GM21381 (cell line): ENCODE results near the gene RNF19B.
"Not testable (repeated sequence)": the region's sequence is repeated elsewhere in the genome, so short reads cannot be mapped to it uniquely, and the experiment has no call there.

Source experiments
- ATAC-seq: cut with Tn5 transposase; IDR thresholded peaks from one replicate; pipeline ENCODE4 v1.9.1; 2021; ENCODE audit warnings: mild to moderate bottlenecking, moderate library complexity; ENCODE audit not compliant: unreplicated experiment

The RNF19B gene

DNA sequence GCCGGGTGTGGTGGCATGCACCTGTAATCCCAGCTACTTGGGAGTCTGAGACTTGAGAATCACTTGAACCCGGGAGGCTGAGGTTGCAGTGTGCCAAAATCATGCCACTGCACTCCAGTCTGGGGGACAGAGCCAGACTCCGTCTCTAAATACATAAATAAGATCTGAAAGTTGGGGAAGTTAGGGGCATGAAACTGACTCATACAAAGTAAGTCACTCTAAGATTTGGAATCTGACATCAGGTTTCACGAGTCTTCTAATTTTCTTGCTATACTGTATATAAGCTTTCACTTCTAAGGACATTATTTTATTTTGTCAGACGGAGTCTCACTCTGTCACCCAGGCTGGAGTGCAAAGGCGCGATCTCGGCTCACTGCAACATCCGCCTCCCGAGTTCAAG is 30.1 kb downstream of the RNF19B start:
- no peak for ATAC-seq

DNA sequence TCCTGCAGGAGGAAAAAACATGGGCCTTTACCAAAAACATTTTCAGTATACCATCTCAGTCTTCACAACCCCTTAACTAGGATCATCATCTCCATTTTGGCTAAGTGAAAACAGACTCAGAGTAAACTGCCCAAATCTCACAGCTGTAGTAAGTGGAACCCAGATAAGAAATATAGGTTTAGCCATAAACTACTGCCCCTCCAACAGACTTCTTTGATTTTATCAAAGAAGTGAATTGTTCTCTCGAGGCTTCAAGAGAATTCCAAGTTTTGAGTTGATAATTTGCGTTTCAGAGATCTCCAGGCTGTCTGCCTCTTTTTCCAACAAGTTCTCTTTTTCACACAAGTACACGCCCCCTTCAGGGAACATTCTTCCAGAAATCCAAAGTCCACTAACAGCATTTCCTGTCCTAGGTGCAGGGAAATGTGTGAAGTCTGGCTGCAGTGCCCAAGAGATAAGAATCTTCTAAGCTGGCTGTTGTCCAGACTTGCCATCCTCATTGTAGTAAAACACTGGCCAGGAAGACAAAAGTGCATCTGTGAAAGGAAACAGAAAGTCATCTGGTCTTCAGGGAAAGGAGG is 30.8 kb downstream of the RNF19B start:
- ATAC-seq: no peak

DNA sequence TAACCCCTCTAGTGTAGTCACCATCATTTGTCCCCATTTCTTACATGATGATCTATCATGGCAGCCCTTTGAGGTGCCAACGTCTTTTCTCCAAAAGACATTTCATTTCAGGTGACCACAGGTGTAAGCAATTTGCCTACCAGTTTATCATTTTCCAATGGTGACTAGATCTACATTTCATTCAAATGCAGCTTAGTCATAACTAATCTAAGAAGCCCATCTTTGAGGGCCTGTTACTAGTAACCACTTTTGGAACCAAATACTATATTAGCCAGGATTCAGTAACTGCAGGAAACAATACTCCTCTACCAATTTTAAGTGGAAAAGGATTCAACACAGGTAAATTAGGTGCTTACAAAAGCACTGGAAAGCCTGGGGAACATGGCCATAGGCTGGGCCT is 32.8 kb downstream of the RNF19B start:
- no peak for ATAC-seq

DNA sequence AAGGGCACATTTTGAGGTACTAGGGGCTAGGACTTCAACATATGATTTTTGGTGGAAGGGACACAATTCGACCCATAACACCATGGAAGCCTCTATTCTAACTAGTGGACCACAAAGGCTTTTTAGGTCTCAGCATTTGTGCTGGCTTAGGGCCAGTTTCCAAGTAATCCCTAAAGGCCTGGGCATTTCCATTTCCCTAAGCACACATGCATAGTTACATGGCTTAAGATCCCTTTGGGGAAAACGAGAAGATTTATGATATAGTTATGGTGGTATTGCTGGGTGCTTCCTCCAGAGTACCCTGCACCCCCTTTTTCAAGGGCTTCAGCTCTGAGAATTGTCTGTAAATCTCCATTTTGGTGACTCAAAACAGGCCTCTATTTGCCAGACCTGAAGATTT is 35.2 kb downstream of the RNF19B start:
- no peak for ATAC-seq

DNA sequence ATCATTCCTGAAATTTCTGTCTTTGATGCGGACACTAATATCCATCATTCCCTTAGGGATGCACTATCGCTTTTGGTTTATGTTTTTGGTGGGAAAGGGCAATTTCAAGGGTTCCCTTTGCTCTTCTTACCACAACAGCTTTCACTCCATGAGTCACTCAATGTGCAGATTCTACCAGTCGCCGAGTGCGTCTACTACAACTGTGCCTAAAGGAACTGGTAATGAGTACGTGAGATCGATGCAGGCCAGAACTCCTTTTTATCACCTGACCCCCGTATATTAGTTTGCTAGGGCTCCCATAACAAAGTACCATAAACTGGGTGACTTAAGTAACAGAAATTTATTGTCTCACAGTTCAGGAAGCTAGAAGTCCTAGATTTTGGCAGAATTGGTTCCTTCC is 35.9 kb downstream of the RNF19B start:
- ATAC-seq: no peak

DNA sequence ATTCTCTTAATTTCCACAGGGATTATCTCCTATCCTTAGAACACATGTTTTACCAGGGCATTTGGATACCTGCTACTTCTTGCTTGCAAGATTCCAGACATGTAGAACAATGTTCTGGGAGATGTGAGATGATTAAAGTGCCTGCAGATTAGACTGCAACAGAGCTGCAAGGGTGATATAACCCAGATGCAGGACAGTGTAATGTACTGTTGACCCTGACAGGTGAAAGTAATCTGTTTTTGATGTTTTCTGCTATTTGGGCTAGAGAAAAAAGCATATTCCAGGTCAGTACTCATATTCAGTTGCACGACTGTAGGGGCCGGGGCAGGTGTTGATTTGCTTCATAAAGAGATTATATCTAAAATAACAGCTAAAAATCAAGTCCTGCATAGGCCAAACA is 36.3 kb downstream of the RNF19B start:
- no peak for ATAC-seq

DNA sequence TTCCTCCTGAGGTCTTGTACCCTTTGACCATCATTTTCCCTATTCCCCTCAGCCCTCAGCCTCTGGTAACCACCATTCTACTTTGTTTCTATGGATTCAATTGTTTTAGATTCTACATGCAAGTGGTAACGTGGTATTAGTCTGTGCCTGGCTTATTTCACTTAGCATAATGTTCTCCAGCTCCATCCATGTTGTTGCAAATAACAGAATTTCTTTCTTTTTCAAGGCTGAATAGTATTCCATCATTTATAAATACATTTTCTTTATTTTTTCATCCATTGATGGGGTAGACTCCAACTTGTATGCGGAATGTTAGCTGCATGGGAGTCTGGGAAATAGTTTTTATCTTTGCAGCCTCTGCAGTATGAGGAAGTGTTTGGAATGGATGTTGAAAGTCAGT is 37.2 kb downstream of the RNF19B start:
- no peak for ATAC-seq

DNA sequence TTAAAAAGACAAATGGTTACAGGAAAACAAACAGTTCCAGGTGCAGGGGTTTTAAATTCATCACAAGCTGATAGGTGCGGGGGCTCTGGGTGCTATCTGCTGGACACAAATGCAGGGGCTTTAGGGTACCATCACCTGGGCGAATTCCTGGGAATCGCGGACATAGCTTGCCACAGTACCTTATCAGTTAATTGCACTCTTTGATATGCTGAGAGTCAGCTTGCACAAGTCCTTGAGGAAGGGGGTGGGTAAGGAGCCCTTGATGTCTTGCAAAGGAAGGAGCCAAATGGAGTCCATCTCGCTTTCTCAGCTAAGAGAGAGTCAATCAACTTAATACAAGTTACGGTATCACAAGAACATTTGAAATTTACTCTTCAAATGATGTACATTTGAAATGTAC is 38.0 kb downstream of the RNF19B start:
- no peak for ATAC-seq

DNA sequence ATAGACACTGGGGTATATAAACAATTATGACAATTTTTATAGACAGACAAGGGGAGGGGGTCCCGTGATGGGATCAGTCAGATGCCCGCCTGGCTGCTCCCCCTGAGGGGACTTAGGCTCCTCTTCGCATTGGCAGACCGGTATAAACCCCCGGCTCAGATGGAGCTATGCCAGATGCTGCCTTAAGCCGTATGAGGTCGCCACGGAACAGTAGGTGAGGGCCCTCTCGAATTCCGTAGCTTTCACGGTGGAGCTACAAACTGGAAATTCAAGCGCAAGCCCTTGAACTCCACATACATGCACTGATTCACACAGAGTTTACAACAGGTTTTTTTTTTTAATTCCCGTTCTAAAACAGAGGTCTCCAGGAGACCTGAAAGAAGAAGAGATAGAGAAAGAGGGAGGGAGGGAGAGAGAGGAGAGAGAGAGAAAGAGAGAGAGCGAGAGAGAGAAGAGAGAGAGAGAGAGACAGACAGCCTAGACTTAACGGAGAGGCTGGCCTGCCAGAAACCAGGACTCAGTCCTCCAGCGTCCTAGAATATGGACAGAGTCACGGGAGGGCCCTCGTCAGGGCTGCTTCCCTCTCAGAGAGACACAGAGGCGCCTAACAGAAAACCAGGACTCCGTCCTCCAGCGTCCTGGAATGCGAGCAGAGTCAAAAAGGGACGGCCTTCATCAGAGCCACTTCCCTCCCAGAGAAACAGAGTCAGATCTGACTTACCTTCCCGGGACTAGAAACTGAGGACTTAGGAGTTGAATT is 39.0 kb downstream of the RNF19B start:
- ATAC-seq: no peak

DNA sequence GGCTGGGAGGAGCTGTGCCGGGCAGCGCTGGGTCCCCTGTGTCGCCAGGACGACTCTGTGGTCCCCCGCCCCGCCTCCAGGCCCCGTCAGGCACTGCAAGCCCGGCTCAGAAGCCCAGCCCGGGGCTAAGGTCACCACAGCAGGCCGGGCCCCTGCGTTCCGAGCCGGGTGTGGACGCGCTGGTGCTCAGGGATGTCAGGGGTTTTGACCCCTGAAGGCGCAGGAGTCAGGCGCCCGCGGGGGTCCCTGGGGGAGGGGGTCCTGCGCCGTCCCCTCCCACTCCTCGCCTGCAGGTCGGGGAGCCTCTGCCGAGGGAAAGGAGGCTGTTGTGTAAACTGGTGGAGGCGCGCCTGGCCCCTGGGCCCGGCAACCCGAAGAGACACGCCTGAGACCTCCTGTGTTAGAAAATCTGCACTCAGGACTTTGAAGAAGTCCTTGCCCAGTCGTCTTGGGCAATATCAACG is 39.7 kb downstream of the RNF19B start:
- no peak for ATAC-seq

DNA sequence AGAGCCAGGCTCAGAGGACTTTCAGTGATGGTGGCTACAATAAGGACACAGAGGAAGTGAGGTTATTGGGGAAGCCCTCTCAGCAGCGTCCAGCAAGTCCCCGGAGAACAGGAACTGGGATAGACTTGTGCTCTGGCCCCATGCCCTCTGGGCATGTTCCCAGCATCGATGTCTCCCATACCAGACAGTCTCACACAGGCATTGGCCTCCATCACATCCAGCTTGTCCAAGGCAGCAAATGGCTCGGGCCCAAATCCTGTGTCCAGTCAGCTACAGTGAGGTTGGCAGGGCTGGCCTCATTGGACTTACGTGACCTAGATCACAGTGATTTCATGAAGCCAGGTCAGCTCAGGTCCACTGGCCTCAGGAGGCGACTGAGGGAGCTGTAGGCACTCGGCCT is 43.8 kb downstream of the RNF19B start:
- ATAC-seq: no peak

DNA sequence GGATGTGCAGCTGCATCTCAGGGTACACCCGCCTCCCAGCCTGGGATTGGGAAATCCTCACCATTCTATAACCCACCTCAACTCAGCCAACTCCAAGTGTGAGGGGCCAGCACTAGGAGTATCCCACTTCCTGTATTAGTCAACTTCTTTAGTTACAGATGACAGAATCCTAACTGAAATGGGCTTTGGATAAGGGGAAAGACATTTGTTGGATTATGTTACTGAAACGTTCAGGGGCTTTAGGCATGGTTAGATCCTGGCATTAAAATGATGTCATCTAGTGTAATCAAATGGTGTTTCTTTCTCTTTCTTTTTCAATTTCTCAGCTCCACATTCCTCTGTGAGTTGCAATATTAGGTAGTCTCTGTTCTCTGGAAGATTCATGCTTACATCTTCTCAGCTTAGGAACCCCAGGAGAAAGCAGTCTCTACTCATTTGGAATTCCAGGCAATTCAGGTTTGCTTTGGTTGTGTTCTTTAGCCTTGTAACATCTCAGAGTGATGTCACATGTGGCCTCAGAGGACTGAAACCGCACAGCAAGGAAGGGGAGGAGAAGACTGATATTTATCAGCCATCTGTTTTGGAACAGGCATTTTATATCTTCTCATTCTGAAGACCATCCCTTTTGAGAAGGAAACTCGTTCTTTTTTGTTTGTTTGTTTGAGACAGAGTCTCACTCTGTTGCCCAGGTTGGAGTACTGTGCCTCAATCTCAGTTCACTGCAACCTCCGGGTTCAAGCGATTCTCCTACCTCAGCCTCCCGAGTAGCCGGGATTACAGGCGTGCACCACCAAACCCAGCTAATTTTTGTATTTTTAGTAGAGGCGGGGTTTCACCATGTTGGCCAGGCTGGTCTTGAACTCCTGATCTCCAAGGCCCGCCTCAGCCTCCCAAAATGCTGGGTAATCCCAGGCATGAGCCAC is 44.5 kb downstream of the RNF19B start:
- no peak for ATAC-seq

DNA sequence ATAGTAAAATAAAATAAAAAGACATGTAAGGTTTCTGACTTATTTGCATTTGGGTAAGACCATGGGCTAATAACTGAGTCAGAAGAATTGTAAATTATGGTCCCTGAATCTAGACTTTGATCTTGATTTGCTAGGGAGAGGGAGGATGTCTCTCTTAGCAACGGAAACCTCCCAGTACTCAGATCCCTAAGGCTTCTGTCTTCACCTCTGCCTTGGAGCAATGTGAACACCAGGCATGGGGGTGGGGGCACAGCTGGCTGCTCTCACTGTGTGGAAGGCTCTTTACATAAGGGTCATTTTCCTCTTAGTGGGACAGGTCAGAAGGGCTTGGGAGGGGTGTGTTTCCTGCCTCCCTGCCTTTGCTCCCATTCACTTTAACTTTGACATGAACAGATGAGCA is 46.4 kb downstream of the RNF19B start:
- no peak for ATAC-seq

DNA sequence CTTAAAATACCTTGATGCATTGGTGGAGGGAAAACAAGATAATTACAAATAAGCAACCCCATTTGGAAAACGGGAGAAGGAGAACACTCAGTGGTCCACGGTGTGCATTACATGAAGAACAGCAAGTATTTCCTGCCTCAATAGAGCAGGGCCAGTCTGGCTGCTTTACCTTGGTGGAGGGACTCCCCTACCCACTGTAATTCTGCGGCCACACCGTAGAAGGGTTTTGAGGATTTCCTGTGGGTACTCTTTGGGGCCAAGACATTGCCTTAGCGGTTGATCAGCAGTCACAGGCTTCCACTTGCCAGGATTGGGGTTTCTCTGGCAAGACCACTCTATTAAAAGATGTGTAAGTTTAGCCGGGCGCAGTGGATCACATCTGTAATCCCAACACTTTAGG is 47.1 kb downstream of the RNF19B start:
- ATAC-seq: no peak

DNA sequence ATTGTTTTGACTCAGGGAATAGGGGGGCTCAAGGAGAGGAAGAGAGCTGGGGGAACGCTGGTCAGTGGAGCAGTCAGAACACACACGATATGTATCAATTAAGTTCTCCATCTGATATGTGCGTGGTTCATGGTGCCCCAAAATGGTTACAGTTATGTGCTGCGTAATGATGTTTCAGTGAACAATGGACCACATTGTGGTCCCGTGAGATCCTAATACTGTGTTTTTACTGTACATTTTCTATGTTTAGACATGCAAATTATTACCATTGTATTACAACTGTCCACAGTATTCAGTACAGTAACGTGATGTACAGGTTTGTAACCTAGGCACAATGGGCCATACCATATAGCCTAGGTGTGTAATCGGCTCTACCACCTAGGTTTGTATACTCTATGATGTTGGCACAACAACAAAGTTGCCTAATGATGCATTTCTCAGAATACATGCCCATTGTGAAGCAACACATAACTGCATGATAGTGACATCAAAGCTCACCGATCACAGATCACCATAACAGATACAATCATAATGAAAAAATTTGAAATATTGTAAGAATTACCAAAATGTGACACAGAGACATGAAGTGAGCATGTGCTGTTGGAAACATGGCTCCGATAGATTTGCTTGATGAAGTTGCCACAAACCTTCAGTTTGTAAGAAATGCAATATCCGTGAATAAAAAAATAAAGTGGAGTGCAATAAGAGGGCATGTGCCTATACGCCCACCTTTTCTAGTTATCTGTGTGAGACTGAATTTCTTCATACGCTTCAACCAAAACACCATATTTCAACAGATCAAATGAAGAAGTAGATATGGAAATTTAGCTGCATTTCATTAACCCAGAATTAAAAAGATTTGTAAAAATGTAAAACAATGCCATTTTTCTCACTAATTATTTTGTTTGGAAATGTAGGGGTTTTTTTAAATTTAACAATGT is 48.6 kb downstream of the RNF19B start:
- ATAC-seq: no peak

DNA sequence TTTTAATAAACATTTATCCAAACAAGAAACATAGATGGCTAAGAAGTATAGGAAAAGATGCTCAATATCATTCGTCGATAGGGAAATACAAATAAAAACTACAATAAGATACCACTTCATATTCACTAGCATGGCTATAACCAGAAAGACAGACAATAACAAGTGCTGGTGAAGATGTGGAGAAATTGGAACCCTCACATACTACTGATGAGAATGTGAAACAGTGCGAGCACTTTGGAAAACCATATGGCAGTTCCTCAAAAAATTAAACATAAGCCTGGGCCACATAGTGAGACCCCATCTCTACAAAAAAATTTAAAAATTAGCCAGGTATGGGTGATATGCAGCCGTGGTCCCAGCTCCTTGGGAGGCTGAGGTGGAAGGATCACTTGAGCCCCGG is 54.3 kb downstream of the RNF19B start:
- no peak for ATAC-seq

DNA sequence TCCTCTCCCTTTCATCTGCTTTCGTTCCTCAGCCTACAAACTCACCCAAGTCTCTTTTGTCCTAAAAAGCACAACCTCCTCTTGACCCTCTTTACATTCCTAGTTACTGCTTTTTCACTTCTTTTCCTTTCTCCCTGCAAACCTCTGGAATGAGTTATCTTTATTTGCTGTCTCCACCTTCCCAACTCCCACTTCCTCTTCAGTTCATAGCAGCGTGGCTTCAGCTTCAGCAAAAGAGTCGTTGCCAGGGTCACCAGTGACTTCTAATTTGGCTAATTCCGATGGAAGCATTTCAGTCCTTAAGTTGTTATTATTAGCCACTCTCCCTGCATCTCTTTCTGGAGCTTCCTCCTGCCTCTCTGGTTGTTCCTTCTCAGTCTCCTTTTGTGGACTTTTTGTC is 57.2 kb downstream of the RNF19B start:
- ATAC-seq: no peak

DNA sequence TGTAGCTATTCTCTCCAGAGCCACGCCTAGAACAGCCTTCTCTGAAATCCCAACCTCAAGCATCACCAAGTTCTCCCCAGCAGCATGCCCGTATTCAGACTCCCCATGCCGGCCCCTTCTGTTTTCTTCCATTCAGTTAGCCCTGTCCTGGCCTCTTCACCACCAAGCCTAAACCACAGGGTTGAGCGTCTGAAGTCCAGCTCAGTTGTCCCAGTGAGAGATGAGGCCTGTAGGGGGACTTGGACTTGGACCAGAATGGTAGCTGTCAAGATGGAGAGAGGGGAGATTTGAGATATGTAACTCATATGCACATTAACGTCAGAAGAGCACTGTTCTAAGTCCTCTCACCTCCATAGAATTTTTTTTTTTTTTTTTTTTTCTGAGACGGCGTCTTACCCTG is 58.0 kb downstream of the RNF19B start:
- no peak for ATAC-seq

DNA sequence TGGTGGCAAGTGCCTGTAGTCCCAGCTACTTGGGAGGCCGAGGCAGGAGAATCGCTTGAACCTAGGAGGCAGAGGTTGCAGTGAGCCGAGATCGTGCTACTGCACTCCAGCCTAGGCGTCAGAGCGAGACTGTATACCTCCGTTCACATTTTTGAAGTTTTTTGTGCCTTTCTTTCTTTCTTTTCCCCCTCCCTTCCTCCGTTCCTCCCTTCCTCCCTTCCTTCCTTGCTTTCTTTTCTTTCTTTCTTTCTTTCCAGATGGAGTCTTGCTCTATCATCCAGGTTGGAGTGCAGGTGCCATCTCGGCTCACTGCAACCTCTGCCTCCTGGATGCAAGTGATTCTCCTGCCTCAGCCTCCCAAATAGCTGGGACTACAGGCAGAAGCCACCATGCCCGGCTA is 59.0 kb downstream of the RNF19B start:
- not testable (repeated sequence) for ATAC-seq

DNA sequence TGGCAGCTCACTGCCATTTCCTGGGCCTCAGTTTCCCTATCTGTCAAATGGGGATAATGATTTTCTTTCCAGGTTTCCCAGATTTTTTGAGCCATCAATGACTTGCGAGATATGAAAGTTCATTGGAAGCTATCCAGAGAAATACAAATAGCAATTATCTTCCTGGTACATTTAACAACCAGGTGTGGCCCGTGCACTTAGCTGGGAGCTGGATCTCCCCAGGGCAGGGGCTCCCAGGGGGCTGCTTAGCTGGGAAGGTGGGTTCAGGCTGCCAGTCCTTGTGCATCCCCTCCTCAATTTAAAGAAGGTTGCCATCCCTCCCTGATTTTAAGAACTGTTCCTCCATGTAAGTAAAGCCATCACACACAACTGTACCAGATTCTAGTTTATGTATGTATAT is 59.8 kb downstream of the RNF19B start:
- ATAC-seq: no peak
